IMR-90 (cell line): Measurements from ENCODE around the gene MAGI1. TPM values are rescaled to one million over a fixed set of nuclear protein-coding genes. Genes with fewer than 3 reads are reported as not detected.
A peak's percentile ranks its signal among the peaks of the same experiment; 100 is the strongest.

Source experiments
- ATAC-seq: fragments of 200-7000 bp; cut with Tn5 transposase; 2 replicates; pipeline ENCODE4 v1.9.1; 2020; ENCODE audit warnings: low read depth, mild to moderate bottlenecking, moderate library complexity
- BruUV-seq: library from RNA; stranded (reverse); fragments of 400-500 nt; replicated peaks from 2 replicates; lab custom pipeline; 2021; lab: Mats Ljungman, UMichigan
- CTCF ChIA-PET: fragments of 300-600 bp; formaldehyde crosslinking; extraction: SDS; loops from one replicate; lab custom pipeline; 2021; ENCODE audit warnings: antibody characterized with exemption; lab: Yijun Ruan, JAX
- POLR2A ChIA-PET: fragments of 300-600 bp; sonication (Branson Sonifier 250); formaldehyde crosslinking; loops from one replicate; lab custom pipeline; 2022; ENCODE audit warnings: antibody characterized with exemption; ENCODE audit not compliant: unreplicated experiment; lab: Charles Lee
- DNase-seq: peaks from one replicate; pipeline ENCODE4 v3.0.0; 2013
- H2AFZ ChIP-seq: replicated peaks from 2 replicates; pipeline ENCODE3; 2013; ENCODE audit warnings: low read length, mild to moderate bottlenecking; ENCODE audit not compliant: poor library complexity
- H2AK5ac ChIP-seq: 2 replicates; pipeline ENCODE4 v1.6.1; 2013; ENCODE audit warnings: low read depth, low read length, inconsistent platforms
- H2AK9ac ChIP-seq: replicated peaks from 2 replicates; pipeline ENCODE3; 2013; ENCODE audit warnings: mild to moderate bottlenecking, low read depth, low read length, moderate library complexity; ENCODE audit not compliant: poor library complexity
- H2BK120ac ChIP-seq: 2 replicates; pipeline ENCODE4 v1.6.1; 2013; ENCODE audit warnings: low read depth, low read length, inconsistent platforms
- H2BK15ac ChIP-seq: 3 replicates; pipeline ENCODE4 v1.6.1; 2013; ENCODE audit warnings: low read depth, low read length, inconsistent platforms
- H2BK20ac ChIP-seq: 2 replicates; pipeline ENCODE4 v1.6.1; 2013; ENCODE audit warnings: low read depth, mild to moderate bottlenecking, inconsistent platforms, low read length, moderate library complexity
- H2BK5ac ChIP-seq: 2 replicates; pipeline ENCODE4 v1.6.1; 2013; ENCODE audit warnings: mild to moderate bottlenecking, low read depth, low read length, inconsistent platforms; ENCODE audit not compliant: poor library complexity, severe bottlenecking
- H3K14ac ChIP-seq: replicated peaks from 2 replicates; pipeline ENCODE4 v1.6.1; 2013; ENCODE audit warnings: low read depth, low read length, inconsistent platforms
- H3K18ac ChIP-seq: 2 replicates; pipeline ENCODE4 v1.6.1; 2013; ENCODE audit warnings: low read depth, low read length, control low read depth
- H3K23ac ChIP-seq: 2 replicates; pipeline ENCODE4 v1.6.1; 2013; ENCODE audit warnings: low read depth, low read length, inconsistent platforms
- H3K27ac ChIP-seq: 2 replicates; pipeline ENCODE4 v1.5.1; 2013; ENCODE audit warnings: mild to moderate bottlenecking, control low read depth, low read length; ENCODE audit not compliant: insufficient read depth
- H3K27me3 ChIP-seq: 2 replicates; pipeline ENCODE4 v1.6.1; 2013; ENCODE audit warnings: low read length; ENCODE audit not compliant: control insufficient read depth, insufficient read depth
- H3K36me3 ChIP-seq: 2 replicates; pipeline ENCODE4 v1.6.1; 2013; ENCODE audit warnings: low read length, mixed read lengths; ENCODE audit not compliant: control insufficient read depth, insufficient read depth
- H3K4ac ChIP-seq: 2 replicates; pipeline ENCODE4 v1.6.1; 2013; ENCODE audit warnings: low read depth, low read length, inconsistent platforms
- H3K4me1 ChIP-seq: 2 replicates; pipeline ENCODE4 v1.6.1; 2013; ENCODE audit warnings: low read length, mixed read lengths; ENCODE audit not compliant: control insufficient read depth, insufficient read depth
- H3K4me2 ChIP-seq: 2 replicates; pipeline ENCODE4 v1.6.1; 2013; ENCODE audit warnings: low read depth, mild to moderate bottlenecking, control low read depth, low read length, moderate library complexity
- H3K4me3 ChIP-seq: 2 replicates; pipeline ENCODE4 v1.5.1; 2013; ENCODE audit warnings: low read depth, mild to moderate bottlenecking, control low read depth, low read length, moderate library complexity; ENCODE audit not compliant: insufficient read depth
- H3K56ac ChIP-seq: 2 replicates; pipeline ENCODE4 v1.6.1; 2013; ENCODE audit warnings: low read length, inconsistent platforms; ENCODE audit not compliant: insufficient read depth; ENCODE audit errors: extremely low read depth
- H3K79me1 ChIP-seq, 2 experiments: 2 replicates each; pipeline ENCODE4 v1.6.1; 2013; ENCODE audit warnings: low read length in 2 of 2, inconsistent platforms in 1 of 2, low read depth in 1 of 2
- H3K9ac ChIP-seq: 2 replicates; pipeline ENCODE4 v1.6.1; 2013; ENCODE audit warnings: low read depth, low read length, control low read depth
- H3K9me1 ChIP-seq: 2 replicates; pipeline ENCODE4 v1.6.1; 2013; ENCODE audit warnings: low read length, inconsistent platforms; ENCODE audit not compliant: insufficient read depth
- H3K9me3 ChIP-seq: 2 replicates; pipeline ENCODE4 v1.6.1; 2013; ENCODE audit warnings: low read length; ENCODE audit not compliant: control insufficient read depth, insufficient read depth
- H4K20me1 ChIP-seq: 2 replicates; pipeline ENCODE4 v1.6.1; 2013; ENCODE audit warnings: low read length, inconsistent platforms; ENCODE audit not compliant: insufficient read depth
- H4K5ac ChIP-seq: 2 replicates; pipeline ENCODE4 v1.6.1; 2013; ENCODE audit warnings: mild to moderate bottlenecking, low read depth, low read length, control low read depth
- H4K8ac ChIP-seq, 2 experiments: 2 replicates each; pipeline ENCODE4 v1.6.1; 2013; ENCODE audit warnings: low read depth in 2 of 2, low read length in 2 of 2, control low read depth in 1 of 2, inconsistent platforms in 1 of 2
- H4K91ac ChIP-seq: 2 replicates; pipeline ENCODE4 v1.6.1; 2013; ENCODE audit warnings: low read depth, low read length, inconsistent platforms; ENCODE audit not compliant: insufficient read depth
- MAFK ChIP-seq: IDR thresholded peaks from 2 replicates; pipeline ENCODE4 v1.6.1; 2012; ENCODE audit warnings: low read depth, low read length, improper control_type of control experiment
- RFX5 ChIP-seq: IDR thresholded peaks from 2 replicates; pipeline ENCODE4 v1.8.0; 2012; ENCODE audit warnings: low read depth, mild to moderate bottlenecking, low read length, moderate library complexity
- USF2 ChIP-seq: fragments of 150-350 bp; IDR thresholded peaks from 2 replicates; pipeline ENCODE4 v1.6.1; 2017; ENCODE audit warnings: mild to moderate bottlenecking, antibody characterized with exemption, low read length, low read depth
- WGBS, 2 experiments: methylation state at CpG; one replicate each; pipeline versions ENCODE4 v1.1.5 to v1.1.7; 2013; ENCODE audit warnings: missing lambda C conversion rate in 2 of 2; ENCODE audit not compliant: insufficient read length in 1 of 2; ENCODE audit errors: extremely low coverage in 2 of 2; 5-methylcytosine and 5-hydroxymethylcytosine counted together
- dilution Hi-C: fragments of 300-500 bp; cut with HindIII; formaldehyde crosslinking; loops from one replicate; pipeline ENCODE4 v1.14.3; 2018; ENCODE audit warnings: low sequenced_read_pairs; ENCODE audit not compliant: unreplicated experiment
- in situ Hi-C: fragments of 300-500 bp; cut with MboI; formaldehyde crosslinking; loops from 3 replicates; pipeline ENCODE4 v1.14.3; 2019; ENCODE audit warnings: low sequenced_read_pairs, inconsistent platforms, mixed read lengths
- intact Hi-C: fragments of 100-400 bp; cut with micrococcal nuclease; formaldehyde crosslinking; loops from 2 replicates; pipeline ENCODE4 v1.10.0; 2022
- polyA plus RNA-seq, 3 experiments: library from polyadenylated mRNA; depleted of rRNA; stranded (reverse); fragments of >200 nt; gene quantifications; 2 replicates each; pipeline ENCODE4 v1.2.3, GENCODE V29; 2012; ENCODE audit warnings: low replicate concordance in 1 of 3
- total RNA-seq: library from RNA; depleted of rRNA; stranded (reverse); fragments of >200 nt; gene quantifications from 2 replicates; pipeline ENCODE4 v1.2.3, GENCODE V29; 2012

Gene MAGI1
- total and polyA plus RNA-seq, 2 of the 4 experiments (the other 2 are of a cell fraction) = 14.5 to 24.2 TPM

GRCh38 chr3:65576228-65576627, 462.5 kb downstream of the MAGI1 start:
- Histone ChIP-seq H4K91ac (peak overlapping the region; percentile 97), H3K79me1 (peaks cover 15 to 41% of the 10 kb centered on the region in 2 experiments), H4K5ac (peak overlapping the region; percentile 79; the same call in 1 of the 2 replicates), H3K23ac (peak overlapping the region; percentile 94), H3K14ac (peak overlapping the region; percentile 89), H2AFZ (peak overlapping the region; percentile 24), H2BK5ac (peak overlapping the region; percentile 56), H3K27me3 (no peaks in the 10 kb centered on the region), H3K9ac (no peak overlapping the region), H3K4me2 (peak overlapping the region; percentile 71; the same call in 1 of the 2 replicates), H3K27ac (peak overlapping the region; percentile 48; the same call in 1 of the 2 replicates), H3K4me1 (peaks cover 15% of the 10 kb centered on the region), H2BK120ac (peak overlapping the region; percentile 98), H3K56ac (no peak overlapping the region), H3K9me1 (peaks cover 17% of the 10 kb centered on the region), H4K8ac (peak overlapping the region; percentile 48 to 94), H3K9me3 (no peaks in the 10 kb centered on the region), H2BK20ac (peak overlapping the region; percentile 98), H3K36me3 (no peaks in the 10 kb centered on the region), H4K20me1 (no peaks in the 10 kb centered on the region), H2AK9ac (peak overlapping the region; percentile 51), H3K4ac (peak overlapping the region; percentile 95), H2BK15ac (peak overlapping the region; percentile 99; the same call in 2 of the 3 replicates), H2AK5ac (peak overlapping the region; percentile 91), H3K4me3 (no peak overlapping the region), H3K18ac (peak overlapping the region; percentile 95)
- no peak for TF ChIP-seq MAFK
- no peak for TF ChIP-seq USF2
- no peak for TF ChIP-seq RFX5
- ChIA-PET POLR2A (no interaction called here), CTCF (no interaction called here)
- DNase-seq (no peak), ATAC-seq (no peak)
- intact Hi-C loops = no loop called here
- 100% methylated on average over 1 of the region's 6 CpGs; no CpG with 5 or more reads in 1 of the 2 experiments for WGBS, 2 experiments
- in situ Hi-C loops = no loop called here
- dilution Hi-C loops = no loop called here
- BruUV-seq = no TSS peak
